HG03045 (cell line): ENCODE data around the gene C1orf216.
A peak's percentile ranks its signal among the peaks of the same experiment; 100 is the strongest.
"Not testable (repeated sequence)": the region's sequence is repeated elsewhere in the genome, so short reads cannot be mapped to it uniquely, and the experiment has no call there.

Experiments
- ATAC-seq: cut with Tn5 transposase; IDR thresholded peaks from one replicate; pipeline ENCODE4 v1.9.1; 2021; ENCODE audit warnings: mild to moderate bottlenecking, moderate library complexity; ENCODE audit not compliant: unreplicated experiment

C1orf216 gene, protein sequence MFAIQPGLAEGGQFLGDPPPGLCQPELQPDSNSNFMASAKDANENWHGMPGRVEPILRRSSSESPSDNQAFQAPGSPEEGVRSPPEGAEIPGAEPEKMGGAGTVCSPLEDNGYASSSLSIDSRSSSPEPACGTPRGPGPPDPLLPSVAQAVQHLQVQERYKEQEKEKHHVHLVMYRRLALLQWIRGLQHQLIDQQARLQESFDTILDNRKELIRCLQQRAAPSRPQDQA

GRCh38 chr1:35718492-35719336, at the start of gene C1orf216:
Gene C1orf216 (minus strand): TSS chr1:35718884. CDS start chr1:35716321, 2,563 bp downstream.
- peak; percentile 63 for ATAC-seq

- no peak for ATAC-seq
Measured at GRCh38 chr1:35764283-35764682, 45.6 kb upstream of the C1orf216 start.

GRCh38 chr1:35763201-35763600, 44.5 kb upstream of the C1orf216 start:
- ATAC-seq = no peak

DNA sequence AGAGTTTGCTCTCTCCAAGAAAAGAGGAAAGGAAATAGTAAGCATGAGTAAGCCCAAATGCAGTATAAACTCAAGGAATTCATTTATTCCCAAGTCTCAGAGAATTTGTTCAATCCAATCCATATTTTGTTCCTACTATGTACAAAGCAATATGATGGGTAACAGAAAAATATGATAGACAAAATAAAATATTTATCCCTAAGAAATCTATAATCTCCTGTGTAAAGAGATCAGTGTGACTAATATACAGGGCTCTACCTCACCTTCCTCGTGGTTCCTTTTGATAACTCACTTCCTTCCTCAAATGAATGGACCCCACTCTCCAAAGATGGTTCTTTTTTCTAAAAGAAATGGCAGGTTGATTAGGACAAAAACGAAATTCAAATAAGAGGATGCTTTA, 43.5 kb upstream of the C1orf216 start:
- no peak for ATAC-seq

GRCh38 chr1:35756064-35756463, 37.4 kb upstream of the C1orf216 start:
- ATAC-seq = no peak

GRCh38 chr1:35753626-35754260, 35.1 kb upstream of the C1orf216 start:
- no peak for ATAC-seq

- no peak for ATAC-seq
Measured at GRCh38 chr1:35748326-35748725, 29.6 kb upstream of the C1orf216 start.

DNA sequence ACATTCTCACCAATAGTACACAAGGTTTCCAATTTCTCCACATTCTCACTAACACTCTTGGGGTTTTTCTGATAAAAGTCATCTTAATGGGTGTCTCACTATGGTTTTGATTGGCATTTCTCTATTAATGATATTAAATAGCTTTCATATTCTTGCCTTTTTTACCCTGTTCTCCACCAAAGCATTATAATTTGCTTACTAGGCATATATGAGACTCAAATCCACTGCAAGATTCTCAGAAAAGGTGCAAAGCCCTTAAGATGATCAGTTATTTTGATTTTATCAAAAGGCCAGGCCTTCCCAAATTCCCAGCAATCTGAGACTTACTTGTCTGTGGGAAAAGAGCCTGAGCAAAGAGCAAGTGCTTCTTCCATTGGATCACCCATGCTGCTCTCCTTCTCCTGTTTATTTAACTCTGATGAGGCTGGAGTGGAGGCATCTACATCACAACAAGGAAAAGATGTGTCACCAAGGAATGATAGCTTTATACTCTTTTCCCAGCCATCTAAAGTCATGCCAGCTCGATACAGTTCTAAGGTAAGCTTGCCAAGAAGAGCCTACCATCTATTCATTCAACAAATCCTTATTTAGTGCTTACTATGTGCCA, 26.5 kb upstream of the C1orf216 start:
- ATAC-seq = no peak

GRCh38 chr1:35737120-35737519, 18.4 kb upstream of the C1orf216 start:
- ATAC-seq = no peak

- ATAC-seq = no peak
Measured at GRCh38 chr1:35727434-35728040, 8.9 kb upstream of the C1orf216 start.

GRCh38 chr1:35726450-35727433, 8.1 kb upstream of the C1orf216 start:
- no peak for ATAC-seq

GRCh38 chr1:35725596-35725995, 6.9 kb upstream of the C1orf216 start:
- no peak for ATAC-seq

DNA sequence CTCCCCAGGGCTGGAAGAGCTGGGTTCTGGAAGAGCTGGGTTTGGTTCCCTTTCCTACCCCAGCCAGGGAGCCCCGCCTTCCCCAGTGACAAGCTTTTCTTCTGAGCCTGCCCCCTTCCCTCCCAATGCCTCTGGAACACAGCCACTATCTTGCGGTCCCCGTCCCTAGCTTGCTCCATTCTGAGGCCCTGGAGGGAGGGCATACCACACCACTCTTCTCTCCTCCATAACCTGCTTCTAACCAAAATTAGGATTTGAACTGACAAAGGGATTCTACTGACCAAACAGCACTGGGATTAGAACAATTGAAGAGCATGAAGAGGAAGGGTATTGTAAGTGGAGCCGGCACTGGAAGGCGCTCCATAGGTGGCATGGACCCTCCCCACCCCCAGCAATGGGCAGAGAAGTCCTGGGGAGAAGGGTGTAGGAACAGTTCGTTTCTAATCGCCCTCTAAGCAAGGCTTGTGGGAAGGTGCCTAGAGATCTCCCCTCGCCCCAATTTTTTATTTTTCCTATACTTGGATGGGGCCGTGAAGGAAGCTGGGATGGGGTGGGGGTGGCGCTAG, 690 bp downstream of the C1orf216 start:
- no peak for ATAC-seq

GRCh38 chr1:35715568-35716002, 3.1 kb downstream of the C1orf216 start:
- ATAC-seq = no peak

GRCh38 chr1:35714921-35715567, 3.6 kb downstream of the C1orf216 start:
- ATAC-seq = no peak

DNA sequence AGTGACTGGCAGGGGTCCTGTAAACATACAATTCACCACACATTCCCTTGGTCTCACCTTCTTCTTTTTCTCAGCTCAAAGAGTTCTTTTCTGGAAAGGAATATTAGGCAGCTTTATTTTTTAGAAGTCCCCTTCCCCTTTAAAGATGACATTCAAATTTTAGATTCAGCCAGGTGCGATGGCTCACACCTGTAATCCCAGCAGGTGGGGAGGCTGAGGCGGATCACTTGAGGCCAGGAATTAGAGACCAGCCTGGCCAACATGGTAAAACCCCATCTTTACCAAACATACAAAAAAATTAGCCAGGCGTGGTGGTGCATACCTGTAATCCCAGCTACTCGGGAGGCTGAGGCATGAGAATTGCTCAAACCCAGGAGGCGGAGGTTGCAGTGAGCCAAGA, 7.6 kb downstream of the C1orf216 start:
- not testable (repeated sequence) for ATAC-seq

DNA sequence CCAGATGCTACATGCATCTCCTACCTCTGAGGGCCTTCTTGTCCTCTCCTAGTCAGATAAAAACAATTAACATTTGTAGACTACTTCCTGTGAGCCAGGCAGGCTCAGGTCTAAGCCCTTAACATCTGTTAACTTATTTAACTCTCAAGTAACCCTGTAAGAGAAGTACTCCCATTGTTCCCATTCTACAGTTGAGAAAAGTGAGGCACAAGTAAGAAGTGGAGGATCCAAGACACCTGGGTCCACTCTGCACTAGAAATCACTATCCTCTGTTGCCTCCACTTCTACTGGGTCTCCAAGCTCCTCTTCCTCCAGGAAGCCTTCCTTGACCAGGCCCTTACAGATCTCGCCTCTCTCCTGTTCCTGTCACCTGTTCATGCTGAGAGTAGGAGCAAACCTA, 9.7 kb downstream of the C1orf216 start:
- no peak for ATAC-seq

DNA sequence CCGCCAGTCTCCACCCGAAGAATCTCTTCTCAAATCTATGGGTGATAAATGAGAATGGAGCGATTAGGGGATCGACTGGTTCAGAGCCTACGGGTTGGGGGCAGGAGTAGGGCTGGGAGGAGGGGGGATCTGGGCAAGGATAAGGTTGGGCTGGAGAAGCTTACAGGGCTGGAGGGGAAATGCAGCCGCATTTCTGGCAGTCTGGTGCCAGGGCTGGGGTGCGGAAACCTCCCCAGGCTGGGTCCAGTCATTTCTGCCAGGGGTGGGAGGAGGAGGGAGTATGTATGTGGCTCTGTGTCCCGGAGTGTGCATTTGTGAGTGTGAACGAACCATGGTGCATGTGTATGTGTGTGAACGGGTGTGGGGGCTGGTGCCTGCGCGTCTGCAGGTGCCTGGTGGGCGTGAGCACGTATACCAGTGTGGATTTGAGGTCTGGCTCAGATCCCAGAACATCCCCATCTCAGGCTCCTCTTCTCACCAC, 10.2 kb downstream of the C1orf216 start:
- no peak for ATAC-seq
